ENCODE measurements around the gene CPPED1.

CPPED1 gene

DNA sequence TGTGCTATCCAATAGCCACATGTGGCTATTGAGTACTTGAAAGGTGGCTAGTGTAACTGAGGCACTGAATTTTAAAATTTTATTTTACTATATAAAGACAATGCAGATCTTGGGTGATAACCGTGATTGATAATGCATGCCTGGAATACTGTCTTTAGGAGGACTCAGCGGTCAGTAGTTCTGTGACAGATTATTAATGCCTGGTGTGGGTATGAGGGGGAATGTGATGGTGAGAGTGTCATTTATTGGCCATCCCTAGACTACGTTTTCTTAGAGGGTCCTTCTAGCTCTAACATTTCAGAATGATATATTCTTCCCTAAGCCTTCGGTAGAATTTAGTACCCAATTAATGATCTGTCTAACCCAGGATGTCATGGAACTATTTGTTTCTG, 157.6 kb downstream of the CPPED1 start:
- TF ChIP-seq, protein P1, sequence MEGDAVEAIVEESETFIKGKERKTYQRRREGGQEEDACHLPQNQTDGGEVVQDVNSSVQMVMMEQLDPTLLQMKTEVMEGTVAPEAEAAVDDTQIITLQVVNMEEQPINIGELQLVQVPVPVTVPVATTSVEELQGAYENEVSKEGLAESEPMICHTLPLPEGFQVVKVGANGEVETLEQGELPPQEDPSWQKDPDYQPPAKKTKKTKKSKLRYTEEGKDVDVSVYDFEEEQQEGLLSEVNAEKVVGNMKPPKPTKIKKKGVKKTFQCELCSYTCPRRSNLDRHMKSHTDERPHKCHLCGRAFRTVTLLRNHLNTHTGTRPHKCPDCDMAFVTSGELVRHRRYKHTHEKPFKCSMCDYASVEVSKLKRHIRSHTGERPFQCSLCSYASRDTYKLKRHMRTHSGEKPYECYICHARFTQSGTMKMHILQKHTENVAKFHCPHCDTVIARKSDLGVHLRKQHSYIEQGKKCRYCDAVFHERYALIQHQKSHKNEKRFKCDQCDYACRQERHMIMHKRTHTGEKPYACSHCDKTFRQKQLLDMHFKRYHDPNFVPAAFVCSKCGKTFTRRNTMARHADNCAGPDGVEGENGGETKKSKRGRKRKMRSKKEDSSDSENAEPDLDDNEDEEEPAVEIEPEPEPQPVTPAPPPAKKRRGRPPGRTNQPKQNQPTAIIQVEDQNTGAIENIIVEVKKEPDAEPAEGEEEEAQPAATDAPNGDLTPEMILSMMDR (IDR thresholded peaks at IDR 0.05; ENCODE audit: low read depth, low read length) = no peak
- no peak for DNase-seq (ENCODE audit: low read depth, low spot score)
- in situ Hi-C loops (cut with HindIII; ENCODE audit: low sequenced_read_pairs) = no loop called here
- no peak overlapping the region for H3K4me3 ChIP-seq (ENCODE audit: low read depth, low read length)

DNA sequence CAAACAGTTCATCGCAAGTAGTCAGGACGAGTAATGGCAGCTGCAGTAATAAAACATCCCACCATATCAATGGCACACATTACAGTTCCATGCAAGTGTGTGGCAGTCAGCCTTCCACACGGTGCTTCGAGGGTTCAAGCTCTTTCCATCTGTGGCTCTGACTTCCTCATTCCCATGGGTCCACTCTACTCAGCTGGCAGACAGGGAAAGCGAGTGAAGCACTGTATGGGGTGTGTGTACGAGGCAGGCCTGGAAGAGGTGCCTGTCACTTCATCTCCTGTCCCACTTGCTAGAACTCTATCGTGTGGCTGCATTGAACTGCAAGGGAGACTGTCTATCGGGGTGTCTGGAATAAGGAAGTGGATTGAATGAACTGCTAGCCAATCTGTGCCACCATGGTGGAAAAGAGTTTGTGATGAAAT, 160.6 kb downstream of the CPPED1 start:
- TF ChIP-seq, protein P1 (IDR thresholded peaks at IDR 0.05; ENCODE audit: low read depth, low read length) = no peak
- H3K4me3 ChIP-seq (ENCODE audit: low read depth, low read length) = no peak overlapping the region
- no peak for DNase-seq (ENCODE audit: low read depth, low spot score)
- in situ Hi-C loops (cut with HindIII; ENCODE audit: low sequenced_read_pairs) = no loop called here

DNA sequence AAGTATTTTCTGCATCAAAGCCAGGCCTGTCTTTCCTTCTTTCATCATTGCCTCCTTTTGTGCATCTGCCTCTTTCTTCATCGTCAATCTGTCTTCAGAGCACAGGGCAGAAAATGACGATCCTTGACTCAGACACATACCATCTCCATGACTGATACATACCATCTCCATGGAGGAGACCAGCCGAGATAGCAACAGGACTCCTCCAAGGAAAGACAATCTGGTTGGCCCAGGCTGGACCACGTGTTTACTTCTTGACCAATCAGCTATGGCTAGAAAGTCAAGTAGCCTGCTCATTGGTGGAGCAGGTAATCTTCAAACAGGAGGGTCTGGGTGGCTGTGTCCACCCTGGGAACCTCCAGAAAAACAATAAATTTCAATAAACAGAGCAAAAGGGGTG, 164.6 kb downstream of the CPPED1 start:
- peak; percentile 28 for DNase-seq (ENCODE audit: low read depth, low spot score)
- TF ChIP-seq, protein P1 (IDR thresholded peaks at IDR 0.05; ENCODE audit: low read depth, low read length) = no peak
- no peak overlapping the region for H3K4me3 ChIP-seq (ENCODE audit: low read depth, low read length)
- in situ Hi-C loops (cut with HindIII; ENCODE audit: low sequenced_read_pairs) = no loop called here

DNA sequence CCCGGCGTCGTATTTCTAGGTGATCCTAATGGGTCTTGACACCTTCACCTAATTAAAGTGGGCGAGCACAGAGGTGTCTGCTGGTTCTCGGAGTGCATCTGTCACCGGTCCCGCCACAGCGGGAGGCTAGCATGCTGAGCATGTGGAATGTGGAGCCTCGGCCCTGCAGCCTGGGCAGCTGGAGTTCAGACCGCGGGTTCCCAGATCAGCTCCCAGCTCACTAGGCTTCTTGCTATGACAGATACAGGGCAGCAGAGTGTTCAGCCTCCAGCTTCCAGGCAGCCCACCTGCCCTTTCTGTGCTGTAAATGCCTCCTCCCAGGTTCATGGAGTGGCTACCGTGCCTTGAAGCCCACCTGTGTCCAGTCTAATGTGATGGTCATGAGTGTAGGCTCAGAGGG, 166.7 kb downstream of the CPPED1 start:
- TF ChIP-seq, protein P1 (IDR thresholded peaks at IDR 0.05; ENCODE audit: low read depth, low read length) = no peak
- DNase-seq (ENCODE audit: low read depth, low spot score) = no peak
- in situ Hi-C loops (cut with HindIII; ENCODE audit: low sequenced_read_pairs) = no loop called here
- H3K4me3 ChIP-seq (ENCODE audit: low read depth, low read length) = no peak overlapping the region

DNA sequence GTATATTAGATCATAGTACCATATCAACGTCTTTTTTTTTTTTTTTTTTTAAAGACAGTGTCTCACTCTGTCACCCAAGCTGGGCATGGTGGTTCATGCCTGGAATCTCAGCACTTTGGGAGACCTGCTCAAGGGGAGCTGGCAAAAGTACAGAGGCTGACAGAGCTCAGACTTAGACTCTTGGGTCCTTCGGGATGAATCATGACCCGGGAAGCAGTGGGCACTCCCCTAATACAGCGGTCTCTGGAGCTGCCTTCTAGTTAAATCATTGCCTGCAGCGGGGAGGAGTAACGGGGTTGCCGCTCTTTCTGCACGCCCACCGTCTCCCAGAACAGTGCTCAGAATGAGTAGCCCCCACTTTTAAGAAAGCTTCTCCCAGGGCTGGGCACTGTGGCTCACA, 174.4 kb downstream of the CPPED1 start:
- in situ Hi-C loops (cut with HindIII; ENCODE audit: low sequenced_read_pairs) = no loop called here
- H3K4me3 ChIP-seq (ENCODE audit: low read depth, low read length) = no peak overlapping the region
- DNase-seq (ENCODE audit: low read depth, low spot score) = no peak
- TF ChIP-seq, protein P1 (IDR thresholded peaks at IDR 0.05; ENCODE audit: low read depth, low read length) = no peak

DNA sequence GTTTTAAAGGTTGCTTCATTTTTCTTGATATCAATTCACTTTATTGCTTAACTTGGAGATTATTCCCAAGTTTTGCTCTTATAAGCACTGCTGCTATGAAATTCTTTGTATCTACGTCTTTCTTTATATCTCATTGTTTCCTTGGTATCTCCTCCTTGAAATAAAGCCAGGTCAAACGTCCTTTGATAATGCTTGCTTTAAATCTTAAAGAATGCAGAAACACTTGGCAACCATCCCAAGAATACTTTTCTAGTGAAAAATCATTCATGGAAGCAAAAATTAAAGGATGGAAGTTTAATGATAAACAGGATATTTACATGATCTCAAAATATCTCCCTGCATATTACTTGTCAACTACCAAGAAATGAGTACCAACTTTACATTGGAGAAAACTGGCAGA, 175.2 kb downstream of the CPPED1 start:
- TF ChIP-seq, protein P1 (IDR thresholded peaks at IDR 0.05; ENCODE audit: low read depth, low read length) = no peak
- H3K4me3 ChIP-seq (ENCODE audit: low read depth, low read length) = no peak overlapping the region
- in situ Hi-C loops (cut with HindIII; ENCODE audit: low sequenced_read_pairs) = no loop called here
- DNase-seq (ENCODE audit: low read depth, low spot score) = no peak

DNA sequence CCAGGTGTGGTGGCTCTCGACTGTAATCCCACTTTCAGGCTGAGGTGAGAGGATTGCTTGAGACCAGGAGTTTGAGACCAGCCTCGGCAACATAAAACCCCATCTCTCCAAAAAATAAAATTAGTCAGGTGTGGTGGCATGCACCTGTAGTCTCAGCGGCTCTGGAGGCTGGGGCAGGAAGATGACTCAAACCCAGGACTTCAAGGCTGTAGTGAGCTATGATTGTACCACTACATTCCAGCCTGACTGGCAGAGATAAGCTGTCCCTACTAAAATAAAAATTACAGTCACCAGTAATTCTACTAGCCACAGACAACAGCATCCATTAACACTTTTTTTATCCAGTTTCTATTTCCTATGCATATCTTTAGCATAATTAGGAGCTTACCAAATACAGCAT, 176.3 kb downstream of the CPPED1 start:
- TF ChIP-seq, protein P1 (IDR thresholded peaks at IDR 0.05; ENCODE audit: low read depth, low read length) = no peak
- no peak overlapping the region for H3K4me3 ChIP-seq (ENCODE audit: low read depth, low read length)
- no peak for DNase-seq (ENCODE audit: low read depth, low spot score)
- in situ Hi-C loops (cut with HindIII; ENCODE audit: low sequenced_read_pairs) = no loop called here

Measured in astrocyte of the spinal cord (primary cell).